ENCODE data around the gene CLEC3B.
"Not testable (repeated sequence)": the region's sequence is repeated elsewhere in the genome, so short reads cannot be mapped to it uniquely, and the experiment has no call there.

Gene CLEC3B

GRCh38 chr3:44984335-44984734 is 41.8 kb upstream of the CLEC3B start:
- Histone ChIP-seq H3K4me1 (ENCODE audit: control insufficient read depth, insufficient read depth, low read length) (no peaks in the 10 kb centered on the region), H3K36me3 (ENCODE audit: control insufficient read depth in 2 of 2, insufficient read depth in 1 of 2, low read length in 2 of 2) (peaks cover 0 to 16% of the 10 kb centered on the region in 2 experiments; a peak in 1 of 3 replicates), H3K9me3 (ENCODE audit: control insufficient read depth, insufficient read depth, low read depth, low read length) (no peaks in the 10 kb centered on the region), H3K27ac (ENCODE audit: extremely low read depth, low read depth, low read length) (no peak overlapping the region), H3K4me3 (ENCODE audit: low read depth, low read length) (no peak overlapping the region)
- ChIA-PET POLR2A (no interaction called here), CTCF (interaction anchor here (0.6 kb wide), 2 partner anchors 56 to 773 kb away, joined by 3 read pairs; no protein-coding TSS in a partner anchor)
- no peak for TF ChIP-seq ZEB2 (tag by site-specific recombination; IDR thresholded peaks at IDR 0.05)
- TF ChIP-seq ZNF473 (tag by site-specific recombination; IDR thresholded peaks at IDR 0.05), result no peak
- TF ChIP-seq HOXA7 (CRISPR knock-in tag; IDR thresholded peaks at IDR 0.05; ENCODE audit: borderline replicate concordance), result no peak
- no peak for TF ChIP-seq ZNF830 (tag by site-specific recombination; IDR thresholded peaks at IDR 0.05; ENCODE audit: low read depth)
- TF ChIP-seq ZNF239 (tag by site-specific recombination; IDR thresholded peaks at IDR 0.05), result no peak
- TF ChIP-seq ZBTB17 (tag by site-specific recombination; IDR thresholded peaks at IDR 0.05), result no peak
- no peak for TF ChIP-seq ZBTB44 (tag by site-specific recombination; IDR thresholded peaks at IDR 0.05)
- no peak for TF ChIP-seq ZNF747 (tag by site-specific recombination; IDR thresholded peaks at IDR 0.05)
- TF ChIP-seq GLI4 (tag by site-specific recombination; IDR thresholded peaks at IDR 0.05), result no peak
- TF ChIP-seq ZFP69B (tag by site-specific recombination; IDR thresholded peaks at IDR 0.05), result no peak
- TF ChIP-seq ZNF266 (tag by site-specific recombination; IDR thresholded peaks at IDR 0.05; ENCODE audit: low read depth), result no peak
- TF ChIP-seq ZNF549 (tag by site-specific recombination; IDR thresholded peaks at IDR 0.05), result no peak
- no peak for TF ChIP-seq ZIC2 (tag by site-specific recombination; IDR thresholded peaks at IDR 0.05)
- no peak for TF ChIP-seq ZBTB10 (tag by site-specific recombination; IDR thresholded peaks at IDR 0.05)

GRCh38 chr3:44986330-44986729 is 39.8 kb upstream of the CLEC3B start:
- CTCF ChIA-PET, result interaction anchor here (0.7 to 3.0 kb wide), 2 partner anchors 8 to 648 kb away, joined by 3 to 12 read pairs; no protein-coding TSS in a partner anchor
- H3K4me3 ChIP-seq (ENCODE audit: low read depth, low read length); H3K27ac ChIP-seq (ENCODE audit: extremely low read depth, low read depth, low read length); H3K4me1 ChIP-seq (ENCODE audit: control insufficient read depth, insufficient read depth, low read length); H3K9me3 ChIP-seq (ENCODE audit: control insufficient read depth, insufficient read depth, low read depth, low read length): not testable (repeated sequence)
- POLR2A ChIA-PET, result interaction anchor here (1.3 kb wide), 1 partner anchor 10 kb away, joined by 3 read pairs; the partner anchor contains the start of genes EXOSC7 and ZDHHC3
- peaks cover 0 to 36% of the 10 kb centered on the region in 2 experiments; a peak in 1 of 3 replicates for H3K36me3 ChIP-seq (ENCODE audit: control insufficient read depth in 2 of 2, insufficient read depth in 1 of 2, low read length in 2 of 2)

- H3K4me3 ChIP-seq (ENCODE audit: low read depth, low read length), result no peak overlapping the region
- H3K4me1 ChIP-seq (ENCODE audit: control insufficient read depth, insufficient read depth, low read length), result no peaks in the 10 kb centered on the region
- H3K9me3 ChIP-seq (ENCODE audit: control insufficient read depth, insufficient read depth, low read depth, low read length), result no peaks in the 10 kb centered on the region
- CTCF ChIA-PET, result interaction anchor here (0.7 to 3.0 kb wide), 2 partner anchors 9 to 1954 kb away, joined by 3 to 12 read pairs; no protein-coding TSS in a partner anchor
- no peak overlapping the region for H3K27ac ChIP-seq (ENCODE audit: extremely low read depth, low read depth, low read length)
- peaks cover 0 to 46% of the 10 kb centered on the region in 2 experiments; a peak in 1 of 3 replicates for H3K36me3 ChIP-seq (ENCODE audit: control insufficient read depth in 2 of 2, insufficient read depth in 1 of 2, low read length in 2 of 2)
- POLR2A ChIA-PET, result interaction anchor here (0.6 kb wide), 1 partner anchor 80 kb away, joined by 4 read pairs; no protein-coding TSS in a partner anchor
- no peak for TF ChIP-seq ZBTB7A (tag by site-specific recombination; IDR thresholded peaks at IDR 0.05; ENCODE audit: low read depth)
- no peak for TF ChIP-seq ZNF311 (tag by site-specific recombination; IDR thresholded peaks at IDR 0.05; ENCODE audit: borderline replicate concordance)
- no peak for TF ChIP-seq ZNF791 (tag by site-specific recombination; IDR thresholded peaks at IDR 0.05)
- TF ChIP-seq MEIS1 (CRISPR knock-in tag; IDR thresholded peaks at IDR 0.05; ENCODE audit: borderline replicate concordance), result no peak
- TF ChIP-seq ZNF121 (tag by site-specific recombination; IDR thresholded peaks at IDR 0.05), result no peak
- TF ChIP-seq ZNF280C (tag by site-specific recombination; IDR thresholded peaks at IDR 0.05), result no peak
- TF ChIP-seq ZNF354C (tag by site-specific recombination; IDR thresholded peaks at IDR 0.05; ENCODE audit: borderline replicate concordance, low read depth), result no peak
- no peak for TF ChIP-seq ZEB2 (tag by site-specific recombination; IDR thresholded peaks at IDR 0.05)
- no peak for TF ChIP-seq ZNF704 (tag by site-specific recombination; IDR thresholded peaks at IDR 0.05)
- TF ChIP-seq KLF16 (tag by site-specific recombination; IDR thresholded peaks at IDR 0.05), result no peak
- TF ChIP-seq ZNF777 (tag by site-specific recombination; IDR thresholded peaks at IDR 0.05; ENCODE audit: borderline replicate concordance), result no peak
- TF ChIP-seq GLIS1 (tag by site-specific recombination; IDR thresholded peaks at IDR 0.05), result no peak
- TF ChIP-seq ZNF324 (tag by site-specific recombination; IDR thresholded peaks at IDR 0.05), result no peak
Observed at GRCh38 chr3:44987332-44987731, 38.8 kb upstream of the CLEC3B start.
